ENCODE results near the gene R3HCC1L. TPM values are rescaled to one million over a fixed set of nuclear protein-coding genes. Genes with fewer than 3 reads are reported as not detected.

R3HCC1L gene
- total RNA-seq: 16.9 and 17.2 TPM in 2 replicates

- intact Hi-C loops (cut with micrococcal nuclease): loop anchor here (1.0 to 10.0 kb wide), 6 partner anchors 312 to 1598 kb away; partner anchors contain the start of genes COX15, CUTC, FRAT2 and HPS1
Measured at GRCh38 chr10:98134431-98135221, at the start of gene R3HCC1L. TSS of gene R3HCC1L (plus strand) at chr10:98134657. CDS start at chr10:98208115, 73,458 bp downstream.

- intact Hi-C loops (cut with micrococcal nuclease): no loop called here
Measured at GRCh38 chr10:98085238-98085637, 49.2 kb upstream of the R3HCC1L start.

GRCh38 chr10:98086837-98087708, 47.4 kb upstream of the R3HCC1L start:
- intact Hi-C loops (cut with micrococcal nuclease): no loop called here

DNA sequence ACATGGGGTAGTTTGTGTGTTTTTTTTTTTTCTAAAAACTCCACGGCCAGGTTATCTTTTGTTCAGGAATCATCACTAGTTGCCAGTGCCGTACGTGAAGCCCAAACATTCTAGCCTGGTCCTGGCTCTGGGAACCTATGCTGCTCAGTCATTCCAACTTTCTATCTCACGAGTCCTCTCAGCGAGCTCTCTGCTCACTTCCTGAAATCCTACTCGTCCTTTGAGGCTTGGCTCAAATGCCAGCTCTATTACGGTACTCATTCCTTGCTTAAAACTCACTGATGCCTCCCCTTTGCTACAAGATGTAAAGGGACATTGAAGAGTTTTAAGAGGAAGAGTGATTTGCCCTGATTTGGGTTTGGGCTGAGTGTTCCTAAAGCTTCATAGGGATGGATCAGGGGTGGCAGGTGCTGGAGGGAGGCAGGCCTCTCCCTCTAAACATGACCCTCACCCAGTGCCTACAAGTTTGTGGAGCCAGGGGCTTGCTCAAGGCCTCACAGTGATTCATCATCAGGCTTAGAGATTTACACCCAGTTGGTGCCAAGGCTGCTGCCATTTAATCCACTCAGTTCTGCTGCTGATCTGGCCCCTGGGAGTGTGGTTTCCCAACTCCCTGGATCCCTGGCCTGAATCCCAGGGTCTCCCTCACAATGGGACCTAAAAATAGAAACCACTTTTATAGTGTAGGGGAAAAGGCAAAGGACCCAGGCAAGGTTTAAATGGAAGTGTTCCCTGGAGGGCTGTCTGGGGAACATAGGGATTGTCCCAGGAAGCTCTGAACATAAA, 46.1 kb upstream of the R3HCC1L start:
- intact Hi-C loops (cut with micrococcal nuclease): no loop called here

DNA sequence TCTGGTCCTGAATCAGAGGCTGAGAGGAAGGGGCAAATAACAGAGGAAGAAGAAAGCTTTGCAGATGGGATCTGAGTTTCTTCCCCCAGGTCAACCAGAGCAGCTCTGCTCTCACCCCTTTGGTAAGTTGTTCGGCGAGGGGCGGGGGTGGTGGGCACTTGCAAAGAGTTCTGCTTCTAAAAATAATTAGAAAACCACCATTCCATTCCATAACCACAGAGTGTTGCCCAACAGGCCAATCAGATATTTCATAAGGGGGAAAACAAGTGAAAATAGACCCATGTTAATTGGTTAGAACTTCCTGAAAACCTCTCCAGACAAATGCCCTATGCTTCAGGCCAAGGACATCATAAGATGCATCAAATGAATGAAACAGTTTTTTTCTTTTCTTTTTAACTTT, 43.6 kb upstream of the R3HCC1L start:
- intact Hi-C loops (cut with micrococcal nuclease): no loop called here

- intact Hi-C loops (cut with micrococcal nuclease): no loop called here
Measured at GRCh38 chr10:98096316-98096715, 38.1 kb upstream of the R3HCC1L start.

- intact Hi-C loops (cut with micrococcal nuclease): no loop called here
Measured at GRCh38 chr10:98096731-98097130, 37.7 kb upstream of the R3HCC1L start.

- intact Hi-C loops (cut with micrococcal nuclease): no loop called here
Measured at GRCh38 chr10:98097175-98097574, 37.3 kb upstream of the R3HCC1L start.

- intact Hi-C loops (cut with micrococcal nuclease): no loop called here
Measured at GRCh38 chr10:98097616-98098015, 36.8 kb upstream of the R3HCC1L start.

- intact Hi-C loops (cut with micrococcal nuclease): no loop called here
Measured at GRCh38 chr10:98098247-98098646, 36.2 kb upstream of the R3HCC1L start.

GRCh38 chr10:98100476-98100875, 34.0 kb upstream of the R3HCC1L start:
- intact Hi-C loops (cut with micrococcal nuclease): no loop called here

GRCh38 chr10:98101366-98101765, 33.1 kb upstream of the R3HCC1L start:
- intact Hi-C loops (cut with micrococcal nuclease): no loop called here

GRCh38 chr10:98104125-98104524, 30.3 kb upstream of the R3HCC1L start:
- intact Hi-C loops (cut with micrococcal nuclease): no loop called here

DNA sequence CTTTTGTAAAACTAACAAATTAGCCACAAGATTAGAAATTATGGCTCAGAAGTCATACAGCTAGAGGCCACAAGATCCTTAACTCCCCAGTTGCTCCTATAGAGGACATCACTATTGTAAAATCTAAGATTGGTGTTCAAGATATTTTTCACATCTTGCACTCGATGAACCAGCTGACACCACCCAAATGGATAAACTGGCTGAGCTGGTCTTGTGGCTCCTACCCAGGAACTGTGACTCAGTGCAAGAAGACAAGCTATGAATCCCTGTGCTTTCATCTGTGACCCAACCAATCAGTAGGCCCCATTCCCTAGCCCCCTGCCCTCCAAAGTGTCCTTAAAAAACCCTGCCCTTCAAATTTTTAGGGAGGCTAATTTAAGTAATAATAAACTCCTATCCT, 27.9 kb upstream of the R3HCC1L start:
- intact Hi-C loops (cut with micrococcal nuclease): no loop called here

- intact Hi-C loops (cut with micrococcal nuclease): no loop called here
Measured at GRCh38 chr10:98107644-98108430, 26.6 kb upstream of the R3HCC1L start.

DNA sequence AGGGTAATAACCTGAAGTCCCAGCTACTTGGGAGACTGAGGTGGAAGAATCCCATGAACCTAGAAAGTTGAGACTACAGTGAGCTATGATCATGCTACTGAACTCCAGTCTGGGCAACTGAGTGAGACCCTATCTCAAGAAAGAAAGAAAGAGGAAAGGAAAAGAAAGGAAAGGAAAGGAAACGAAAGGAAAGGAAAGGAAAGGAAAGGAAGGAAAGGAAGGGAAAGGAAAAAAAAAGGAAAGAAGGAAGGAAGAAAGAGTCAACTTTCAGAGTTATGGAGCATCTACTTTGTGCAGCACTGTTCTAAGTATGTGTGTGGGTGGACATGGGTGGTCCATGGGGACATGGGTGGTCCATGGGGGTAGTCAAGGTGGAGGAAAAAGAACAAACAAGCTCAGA, 24.1 kb upstream of the R3HCC1L start:
- intact Hi-C loops (cut with micrococcal nuclease): no loop called here

DNA sequence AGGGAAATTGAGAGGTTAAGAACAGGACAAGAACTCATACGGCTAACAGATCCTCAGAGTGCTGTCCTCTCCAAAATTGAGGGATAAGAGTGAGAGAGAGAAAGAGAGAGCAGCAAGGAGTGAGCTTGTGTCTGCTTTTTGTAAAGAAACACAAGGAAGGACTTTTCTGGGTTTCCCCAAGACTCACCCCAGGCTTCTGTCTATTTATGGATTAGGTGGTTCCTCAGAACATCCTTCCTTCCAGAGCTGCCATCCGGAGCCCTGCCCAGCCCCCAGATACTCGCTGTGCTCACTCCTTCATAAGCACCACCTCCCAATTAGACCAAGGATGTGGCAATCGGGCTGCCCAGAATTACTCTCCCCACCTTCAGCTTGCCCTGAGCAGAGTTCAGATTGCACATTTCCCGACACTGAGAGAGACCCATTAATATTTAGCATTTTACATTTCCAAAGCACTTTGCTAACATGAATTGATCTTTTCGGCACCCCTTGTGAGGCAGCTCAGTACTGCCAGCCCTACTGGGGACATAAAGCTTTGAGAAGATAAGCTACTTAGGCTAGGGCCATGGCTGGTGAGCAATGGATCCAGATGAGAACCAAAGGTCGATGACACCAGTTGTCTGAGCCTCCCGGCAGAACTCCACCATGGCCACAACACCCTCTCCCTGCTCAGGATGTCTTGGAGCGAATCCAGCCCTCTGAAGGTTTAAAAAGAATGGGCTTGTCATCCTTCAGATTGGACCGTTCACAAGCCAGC, 19.2 kb upstream of the R3HCC1L start:
- intact Hi-C loops (cut with micrococcal nuclease): no loop called here

- intact Hi-C loops (cut with micrococcal nuclease): no loop called here
Measured at GRCh38 chr10:98119891-98120290, 14.6 kb upstream of the R3HCC1L start.

GRCh38 chr10:98125940-98126631, 8.4 kb upstream of the R3HCC1L start:
- intact Hi-C loops (cut with micrococcal nuclease): no loop called here
